SHP77 treated with DMSO at 0.1 percent for 48 hours (cell line): ENCODE results near the gene CD36.

Experiments
- DNase-seq: peaks from one replicate; lab custom pipeline; 2025; lab: John Stamatoyannopoulos, UW

CD36 gene

GRCh38 chr7:80629023-80629422 is 9.4 kb upstream of the CD36 start:
- DNase-seq: no peak

GRCh38 chr7:80630608-80631405 is 7.6 kb upstream of the CD36 start:
- DNase-seq: no peak

DNA sequence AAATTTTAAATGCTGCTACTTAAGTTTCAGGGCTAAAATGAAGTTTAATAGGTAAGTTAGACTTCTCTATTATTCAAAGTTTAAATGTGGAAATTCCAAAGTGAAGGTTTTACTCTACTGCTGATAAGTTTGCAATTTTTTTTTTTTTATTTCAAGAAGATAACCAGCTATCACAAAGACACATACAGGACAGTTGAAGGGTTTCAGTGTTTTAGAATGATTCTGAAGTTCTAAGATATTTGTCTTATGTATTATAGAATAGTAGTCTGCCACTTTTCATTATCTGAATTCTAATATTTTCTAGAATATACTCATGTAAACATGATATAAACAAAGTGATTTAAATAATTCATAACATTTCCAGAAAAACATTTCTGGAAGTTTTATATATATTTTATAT is 7.0 kb upstream of the CD36 start:
- DNase-seq: no peak

DNA sequence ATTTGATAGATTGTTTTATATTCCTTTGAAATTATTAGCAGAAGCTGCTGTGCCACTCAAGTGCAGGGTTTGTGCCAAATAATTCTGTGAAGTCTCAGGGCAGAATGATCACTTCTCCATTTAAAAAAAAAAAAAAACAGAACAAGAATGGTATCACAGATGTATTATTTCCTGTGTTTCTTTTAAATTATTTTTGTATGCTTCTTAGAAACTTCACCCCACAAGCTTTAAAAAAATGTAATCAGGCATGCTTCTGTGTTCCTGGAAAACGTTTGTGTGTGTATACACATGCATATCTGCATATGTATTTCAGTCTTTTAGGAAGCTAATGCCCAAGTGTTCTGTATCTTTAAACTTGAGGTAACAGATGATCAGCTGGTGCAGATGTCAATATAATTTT is 6.3 kb upstream of the CD36 start:
- DNase-seq: no peak

GRCh38 chr7:80632819-80633218 is 5.6 kb upstream of the CD36 start:
- no peak for DNase-seq

GRCh38 chr7:80634505-80634904 is 3.9 kb upstream of the CD36 start:
- DNase-seq: no peak

DNA sequence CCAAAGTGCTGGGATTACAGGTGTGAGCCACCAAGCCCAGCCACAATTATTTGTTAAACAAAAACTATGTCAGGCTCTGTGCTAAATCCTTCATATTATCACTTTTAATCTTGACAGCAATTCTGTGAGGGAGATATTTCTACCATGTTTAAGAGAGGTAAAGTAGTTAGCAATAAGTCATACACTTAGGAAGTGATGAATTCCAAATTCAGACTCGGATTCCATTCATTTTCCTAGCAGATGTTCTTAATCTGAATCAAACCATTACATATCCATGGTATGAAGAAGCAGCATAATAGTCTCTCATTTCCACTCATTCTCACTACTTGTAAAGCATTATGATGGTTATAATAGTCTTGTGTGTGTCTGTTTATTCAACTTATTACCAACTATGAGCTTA is 2.9 kb upstream of the CD36 start:
- no peak for DNase-seq

GRCh38 chr7:80635998-80636397 is 2.4 kb upstream of the CD36 start:
- no peak for DNase-seq

DNA sequence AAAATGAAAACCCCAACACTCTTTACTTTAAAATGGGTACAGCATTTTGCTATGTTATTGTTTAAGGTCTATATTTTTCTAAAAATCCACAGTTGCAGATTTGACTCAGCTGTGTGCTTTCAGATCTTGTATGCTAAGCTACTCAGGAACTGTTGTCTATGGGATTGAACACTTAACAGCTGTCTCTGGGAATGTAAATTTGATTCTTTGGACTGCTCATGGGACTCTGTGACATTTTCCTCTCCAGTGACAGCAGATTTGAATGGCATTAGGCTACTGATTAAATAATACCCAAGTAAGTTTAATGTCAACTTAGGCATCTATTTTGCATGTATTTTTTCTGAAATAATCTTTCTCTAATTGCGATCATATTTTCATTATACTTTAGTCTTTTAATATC is 1.7 kb upstream of the CD36 start:
- DNase-seq: no peak

GRCh38 chr7:80637454-80637853 is 988 bp upstream of the CD36 start:
- DNase-seq: no peak

DNA sequence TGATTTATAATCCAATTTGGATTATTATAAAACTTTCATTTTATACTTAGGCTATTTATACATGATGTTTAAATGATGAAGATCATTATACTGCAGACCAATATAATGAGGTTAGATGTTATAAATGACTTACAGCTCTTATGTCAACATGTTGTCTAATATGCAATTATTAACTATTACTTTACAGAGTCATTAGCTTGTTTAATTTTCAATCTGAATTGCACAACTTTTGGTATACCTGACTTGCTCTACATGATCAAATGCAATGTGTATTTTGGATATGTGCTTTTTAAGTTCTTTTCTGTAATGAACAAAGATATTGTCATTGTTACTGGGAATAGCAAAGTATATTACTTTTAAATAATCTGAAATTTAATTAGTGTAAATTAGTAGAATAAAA is 569 bp downstream of the CD36 start:
- no peak for DNase-seq

DNA sequence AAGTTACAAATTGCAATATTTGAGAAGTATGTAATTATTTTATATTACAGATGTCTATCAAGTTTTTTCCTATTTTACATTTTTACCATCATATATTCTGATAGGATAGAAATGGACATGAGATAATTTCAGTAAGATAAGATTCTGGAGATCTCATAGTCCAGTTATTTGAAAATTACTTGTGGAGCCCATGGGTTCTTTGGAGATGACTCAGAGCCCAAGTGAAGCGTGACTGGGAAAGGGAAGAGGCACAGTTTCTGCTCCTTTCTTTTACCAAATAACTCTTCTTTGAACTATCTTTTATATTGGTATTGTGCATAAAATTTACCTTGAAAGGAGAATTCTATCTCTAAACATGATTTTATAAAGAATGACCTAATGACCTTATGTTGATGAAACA is 2.4 kb downstream of the CD36 start:
- no peak for DNase-seq

- no peak for DNase-seq
Measured at GRCh38 chr7:80641548-80641947, 3.1 kb downstream of the CD36 start.

- no peak for DNase-seq
Measured at GRCh38 chr7:80642871-80643270, 4.4 kb downstream of the CD36 start.

DNA sequence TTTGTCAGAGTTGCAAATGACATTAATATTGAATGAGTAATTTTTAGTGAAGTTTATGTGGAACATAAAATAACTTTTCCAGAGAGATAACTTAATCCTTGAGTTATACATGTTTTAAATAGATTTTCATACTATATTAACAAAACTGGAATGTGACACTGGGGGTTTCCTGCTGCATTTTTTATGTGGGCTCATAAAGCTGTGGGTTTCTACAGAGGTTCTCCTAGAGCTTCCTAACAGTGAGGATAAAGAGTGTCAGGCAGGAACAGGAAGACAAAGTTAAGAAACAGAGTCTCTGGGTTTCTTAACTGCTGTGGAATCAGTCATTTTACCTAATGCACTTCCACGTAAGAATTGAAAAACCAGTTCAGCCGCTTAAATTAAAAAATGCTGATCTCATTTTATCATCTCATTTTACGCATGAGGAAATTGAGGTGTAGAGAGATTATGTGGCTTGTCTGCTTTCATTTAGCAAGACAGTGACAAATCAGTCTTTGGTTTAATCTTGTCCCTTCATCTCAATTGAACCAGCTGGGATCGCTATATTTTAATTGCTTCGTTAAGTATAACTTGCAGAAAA is 5.0 kb downstream of the CD36 start:
- no peak for DNase-seq

DNA sequence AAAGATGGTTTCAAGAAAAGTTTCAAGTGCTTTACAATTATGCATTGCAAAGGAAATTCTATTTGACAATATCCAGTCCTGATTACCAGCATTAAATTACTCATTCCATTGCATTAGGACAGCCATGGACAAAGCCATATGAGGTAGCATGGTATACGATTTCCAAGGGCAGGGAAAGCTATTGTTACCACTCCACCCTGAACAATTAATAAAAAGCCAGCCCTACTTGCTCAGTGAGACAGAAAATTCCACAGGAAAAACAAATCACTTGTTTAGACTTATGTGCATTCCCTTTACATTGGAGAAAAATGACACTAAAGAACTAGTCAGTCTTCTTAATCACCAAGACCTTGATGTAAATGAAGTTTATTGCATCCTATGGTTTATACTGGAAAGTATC is 5.6 kb downstream of the CD36 start:
- no peak for DNase-seq

DNA sequence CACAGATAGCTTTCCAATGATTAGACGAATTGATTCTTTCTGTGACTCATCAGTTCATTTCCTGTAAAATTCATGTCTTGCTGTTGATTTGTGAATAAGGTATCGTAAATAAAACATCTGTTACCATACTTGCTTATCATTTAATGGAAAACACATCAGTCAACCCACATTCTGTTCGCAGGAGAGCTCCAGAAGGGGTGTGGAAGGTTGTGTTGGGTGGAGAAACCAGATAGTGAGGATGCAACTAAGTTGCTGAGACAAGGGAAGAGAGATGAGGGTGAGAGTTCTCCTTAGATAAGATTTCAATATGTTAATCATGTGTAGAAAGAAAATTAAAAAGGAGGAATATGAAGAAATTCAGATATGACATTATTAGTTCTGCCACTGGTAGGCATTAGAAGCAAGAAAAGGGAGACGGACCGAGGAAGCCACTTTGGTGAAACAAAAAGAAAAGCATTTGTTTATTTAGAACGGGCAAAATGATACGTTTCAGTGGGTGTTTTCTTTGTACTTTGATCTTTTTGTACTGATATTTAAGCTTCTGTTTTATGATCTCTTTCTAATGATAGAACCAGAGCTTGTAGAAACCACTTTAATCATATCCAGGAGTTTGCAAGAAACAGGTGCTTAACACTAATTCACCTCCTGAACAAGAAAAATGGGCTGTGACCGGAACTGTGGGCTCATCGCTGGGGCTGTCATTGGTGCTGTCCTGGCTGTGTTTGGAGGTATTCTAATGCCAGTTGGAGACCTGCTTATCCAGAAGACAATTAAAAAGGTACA is 7.8 kb downstream of the CD36 start:
- no peak for DNase-seq

GRCh38 chr7:80647436-80647835 is 9.0 kb downstream of the CD36 start:
- no peak for DNase-seq

DNA sequence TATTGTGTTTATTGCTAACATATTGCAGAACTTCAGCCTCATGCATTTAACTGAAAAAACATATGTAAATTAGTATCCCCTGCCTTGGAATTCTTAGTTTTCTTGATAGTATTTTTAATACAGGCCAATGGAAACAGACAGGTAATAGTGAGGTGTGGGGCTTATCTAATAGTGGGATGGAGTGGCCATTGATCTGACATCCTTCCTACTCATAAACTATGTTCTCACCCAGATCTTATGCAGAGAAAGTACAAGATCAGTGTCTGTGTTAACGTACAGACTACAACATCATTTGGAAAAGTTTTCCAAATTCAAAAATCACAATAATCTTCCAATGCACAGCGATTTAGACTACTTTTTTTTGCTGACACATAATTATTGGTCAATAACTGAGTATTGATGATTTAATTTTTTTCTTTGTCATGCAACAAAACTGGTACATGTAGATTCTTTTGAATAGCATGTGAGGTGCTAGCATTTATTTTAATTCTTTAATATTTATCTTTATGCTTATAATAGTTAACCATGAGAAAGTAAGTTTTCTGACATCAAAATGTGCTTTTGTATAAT is 9.7 kb downstream of the CD36 start:
- DNase-seq: no peak

- no peak for DNase-seq
Measured at GRCh38 chr7:80649011-80649410, 10.6 kb downstream of the CD36 start.

- no peak for DNase-seq
Measured at GRCh38 chr7:80650030-80650429, 11.6 kb downstream of the CD36 start.

DNA sequence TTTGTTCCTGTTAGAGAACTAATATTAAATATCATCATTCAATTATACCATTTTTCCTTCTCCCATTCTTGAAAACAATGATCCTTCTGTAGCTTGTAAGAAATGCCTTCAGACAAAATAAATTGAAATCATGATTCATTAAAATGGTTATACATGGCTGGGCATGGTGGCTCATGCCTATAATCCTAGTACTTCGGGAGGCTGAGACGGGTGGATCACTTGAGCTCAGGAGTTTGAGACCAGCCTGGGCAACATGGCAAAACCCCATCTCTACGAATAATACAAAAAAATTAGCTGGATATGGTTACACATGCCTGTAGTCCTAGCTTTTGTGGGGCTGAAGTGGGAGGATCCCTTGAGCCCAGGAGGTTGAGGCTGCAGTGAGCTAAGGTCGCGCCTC is 13.0 kb downstream of the CD36 start:
- no peak for DNase-seq

GRCh38 chr7:80653244-80653643 is 14.8 kb downstream of the CD36 start:
- no peak for DNase-seq
